K562 (cell line): ENCODE data around the gene KATNB1. TPM values are rescaled to one million over a fixed set of nuclear protein-coding genes. Genes with fewer than 3 reads are reported as not detected.

Experiments
- CHD7 ChIP-seq: fragments of 200-600 bp; sonication (generic); IDR thresholded peaks from one replicate; pipeline ENCODE4 v1.6.1; 2012; ENCODE audit warnings: mild to moderate bottlenecking, low read depth, low read length, inconsistent platforms
- polyA plus RNA-seq, 8 experiments: library from polyadenylated mRNA; depleted of rRNA in 4 of 8; stranded (reverse) in 5 of 8; unstranded in 3 of 8; fragments of >200 nt; fragmentation: Nextera tagmentation in 2 of 8; fragmentation: Illumina TruSeq in 1 of 8; extraction: Ambion mirVana in 2 of 8; extraction: Trizol in 1 of 8; gene quantifications; 2 replicates each; pipeline versions ENCODE4 v1.2.1 to v1.2.3, GENCODE V29; 2011 to 2014; ENCODE audit warnings: inconsistent platforms in 1 of 8, missing spikeins in 1 of 8
- total RNA-seq, 7 experiments: library from RNA; depleted of rRNA in 6 of 7; stranded (reverse); fragments of >200 nt in 6 of 7; fragmentation: Illumina TruSeq in 2 of 7; extraction: Trizol in 2 of 7; gene quantifications; 2 replicates each; pipeline versions ENCODE4 v1.2.1 to v1.2.3, GENCODE V29; 2011 to 2021; ENCODE audit warnings: low replicate concordance in 1 of 7

The KATNB1 gene
- total and polyA plus RNA-seq, 9 of the 15 experiments (the other 6 are each of a cell fraction or from before 2014, with no cell fraction given), result 1.2 to 52.6 (median 21.9) TPM

- TF ChIP-seq CHD7, result no peak
Measured at GRCh38 chr16:57709663-57710062, 25.9 kb upstream of the KATNB1 start (continued).
